ENCODE data around the gene KCTD16.

The KCTD16 gene

GRCh38 chr5:144219869-144220268 is 49.2 kb downstream of the KCTD16 start:
- no peak for DNase-seq

GRCh38 chr5:144227363-144227999 is 56.8 kb downstream of the KCTD16 start:
- no peak for DNase-seq

- no peak for DNase-seq
Measured at GRCh38 chr5:144230806-144231205, 60.1 kb downstream of the KCTD16 start.

- DNase-seq: no peak
Measured at GRCh38 chr5:144232285-144232684, 61.6 kb downstream of the KCTD16 start.

GRCh38 chr5:144236499-144236898 is 65.8 kb downstream of the KCTD16 start:
- DNase-seq: no peak

GRCh38 chr5:144237851-144238250 is 67.2 kb downstream of the KCTD16 start:
- DNase-seq: no peak

GRCh38 chr5:144247131-144247530 is 76.5 kb downstream of the KCTD16 start:
- no peak for DNase-seq

GRCh38 chr5:144248015-144248414 is 77.3 kb downstream of the KCTD16 start:
- DNase-seq: no peak

- DNase-seq: no peak
Measured at GRCh38 chr5:144249755-144250464, 79.2 kb downstream of the KCTD16 start.

- no peak for DNase-seq
Measured at GRCh38 chr5:144254552-144254951, 83.9 kb downstream of the KCTD16 start.

- DNase-seq: no peak
Measured at GRCh38 chr5:144260121-144260520, 89.4 kb downstream of the KCTD16 start.

- no peak for DNase-seq
Measured at GRCh38 chr5:144265643-144266247, 95.1 kb downstream of the KCTD16 start.

GRCh38 chr5:144267961-144268513 is 97.4 kb downstream of the KCTD16 start:
- no peak for DNase-seq

GRCh38 chr5:144273232-144274027 is 102.8 kb downstream of the KCTD16 start:
- DNase-seq: no peak

- DNase-seq: no peak
Measured at GRCh38 chr5:144275329-144275728, 104.7 kb downstream of the KCTD16 start.

- DNase-seq: no peak
Measured at GRCh38 chr5:144276034-144276822, 105.6 kb downstream of the KCTD16 start.

GRCh38 chr5:144281784-144282183 is 111.1 kb downstream of the KCTD16 start:
- no peak for DNase-seq

GRCh38 chr5:144284036-144284435 is 113.4 kb downstream of the KCTD16 start:
- no peak for DNase-seq

- no peak for DNase-seq
Measured at GRCh38 chr5:144284931-144285502, 114.3 kb downstream of the KCTD16 start.

GRCh38 chr5:144289277-144289676 is 118.6 kb downstream of the KCTD16 start:
- DNase-seq: no peak

- DNase-seq: no peak
Measured at GRCh38 chr5:144292029-144292428, 121.4 kb downstream of the KCTD16 start.

- no peak for DNase-seq
Measured at GRCh38 chr5:144295284-144295683, 124.6 kb downstream of the KCTD16 start.

Data from 8988T (cell line).